Middle frontal gyrus (tissue), 1 donor: ENCODE data around the gene NOXO1.
"Not testable (repeated sequence)": the region's sequence is repeated elsewhere in the genome, so short reads cannot be mapped to it uniquely, and the experiment has no call there.

ENCODE experiments used
- DNase-seq: peaks from one replicate; pipeline ENCODE4 v3.0.0-alpha.2; 2015; ENCODE audit warnings: low spot score; ENCODE audit errors: extremely low spot score

NOXO1 gene

GRCh38 chr16:1963806-1964505 is 17.3 kb downstream of the NOXO1 start:
- no peak for DNase-seq

DNA sequence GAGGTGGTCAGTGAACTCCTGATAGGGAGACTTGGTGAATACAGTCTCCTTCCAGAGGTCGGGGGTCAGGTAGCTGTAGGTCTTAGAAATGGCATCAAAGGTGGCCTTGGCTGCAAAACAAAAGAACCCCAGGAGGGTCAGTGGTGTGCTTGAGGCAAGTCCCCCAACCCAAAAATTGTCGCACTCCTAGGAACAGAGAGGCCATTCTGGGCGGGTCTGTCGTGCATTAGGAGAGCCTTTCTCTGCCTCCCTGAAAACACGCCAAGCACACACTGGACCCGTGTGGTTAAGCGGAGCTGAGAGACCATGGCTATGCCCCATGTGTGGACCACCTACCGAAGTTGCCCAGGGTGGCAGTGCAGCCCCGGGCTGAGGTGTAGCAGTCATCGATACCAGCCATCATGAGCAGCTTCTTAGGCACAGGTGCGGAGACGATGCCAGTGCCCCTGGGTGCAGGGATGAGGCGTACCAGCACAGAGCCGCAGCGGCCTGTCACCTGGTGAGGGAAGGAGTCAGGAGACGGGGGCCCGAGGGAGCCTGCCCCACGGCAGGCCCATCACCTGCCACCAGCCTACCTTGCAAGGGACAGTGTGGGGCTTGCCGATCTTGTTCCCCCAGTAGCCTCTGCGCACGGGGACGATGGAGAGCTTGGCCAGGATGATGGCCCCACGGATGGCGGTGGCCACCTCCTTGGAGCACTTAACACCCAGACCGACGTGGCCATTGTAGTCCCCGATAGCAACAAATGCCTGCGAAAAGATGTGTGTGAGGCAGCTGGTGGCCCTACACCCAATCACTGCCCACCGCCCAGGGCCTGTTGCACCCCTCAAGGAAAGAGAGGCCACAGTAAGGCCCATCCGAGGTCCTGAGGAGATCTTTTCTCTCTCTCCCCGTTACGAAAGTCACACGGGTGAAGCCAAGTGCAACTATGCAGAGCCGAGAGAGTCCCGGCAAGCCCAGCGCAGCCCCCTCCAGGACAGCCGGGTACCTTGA is 18.8 kb downstream of the NOXO1 start:
- not testable (repeated sequence) for DNase-seq

GRCh38 chr16:1961651-1962067 is 19.6 kb downstream of the NOXO1 start:
- no peak for DNase-seq

DNA sequence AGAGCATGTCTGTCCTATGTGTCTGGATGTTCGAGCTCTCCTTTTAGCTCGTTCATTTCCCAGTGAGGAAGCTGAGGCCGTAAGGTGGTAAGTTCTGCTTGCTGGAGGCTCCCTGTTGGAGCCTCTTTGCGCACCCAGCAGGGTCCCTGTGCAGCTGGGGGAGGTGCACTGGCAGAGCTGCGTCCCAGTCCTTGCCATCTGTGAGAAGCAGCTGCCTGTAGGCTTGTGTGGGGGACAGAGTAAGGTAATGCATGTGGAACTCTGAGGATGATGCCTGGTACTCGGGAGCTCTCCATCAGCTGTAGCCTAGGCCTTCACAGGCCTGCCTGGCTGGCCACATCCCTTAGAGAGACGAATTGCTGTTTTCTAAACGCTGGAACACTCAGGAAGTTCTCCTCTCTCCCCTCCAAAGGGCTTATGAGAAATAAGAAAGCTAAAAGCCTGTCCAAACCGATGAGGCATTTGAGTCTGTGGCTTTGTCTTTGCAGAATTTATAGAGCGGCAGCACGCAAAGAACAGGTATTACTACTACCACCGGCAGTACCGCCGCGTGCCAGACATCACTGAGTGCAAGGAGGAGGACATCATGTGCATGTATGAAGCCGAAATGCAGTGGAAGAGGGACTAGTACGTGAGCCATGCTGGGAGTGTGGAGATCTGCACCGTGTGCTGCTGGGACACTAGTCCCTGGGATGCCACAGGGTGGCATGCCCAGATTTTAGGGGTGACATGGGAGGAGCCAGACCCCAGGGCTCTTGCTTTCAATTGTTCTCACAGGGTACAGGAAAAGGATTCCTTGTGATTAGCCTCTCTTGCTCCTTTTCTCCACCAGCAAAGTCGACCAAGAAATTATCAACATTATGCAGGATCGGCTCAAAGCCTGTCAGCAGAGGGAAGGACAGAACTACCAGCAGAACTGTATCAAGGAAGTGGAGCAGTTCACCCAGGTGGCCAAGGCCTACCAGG is 20.3 kb downstream of the NOXO1 start:
- no peak for DNase-seq

- peak; percentile 87 for DNase-seq
These were observed 21.8 kb downstream of the NOXO1 start, which contains the start of gene NDUFB10 for GRCh38 chr16:1959269-1960039. NDUFB10 (plus strand) TSS chr16:1959538; CDS start chr16:1959625, 87 bp downstream.

- DNase-seq = no peak
These were observed 22.5 kb downstream of the NOXO1 start for GRCh38 chr16:1958715-1959268.

GRCh38 chr16:1958143-1958491 is 23.2 kb downstream of the NOXO1 start:
- not testable (repeated sequence) for DNase-seq

DNA sequence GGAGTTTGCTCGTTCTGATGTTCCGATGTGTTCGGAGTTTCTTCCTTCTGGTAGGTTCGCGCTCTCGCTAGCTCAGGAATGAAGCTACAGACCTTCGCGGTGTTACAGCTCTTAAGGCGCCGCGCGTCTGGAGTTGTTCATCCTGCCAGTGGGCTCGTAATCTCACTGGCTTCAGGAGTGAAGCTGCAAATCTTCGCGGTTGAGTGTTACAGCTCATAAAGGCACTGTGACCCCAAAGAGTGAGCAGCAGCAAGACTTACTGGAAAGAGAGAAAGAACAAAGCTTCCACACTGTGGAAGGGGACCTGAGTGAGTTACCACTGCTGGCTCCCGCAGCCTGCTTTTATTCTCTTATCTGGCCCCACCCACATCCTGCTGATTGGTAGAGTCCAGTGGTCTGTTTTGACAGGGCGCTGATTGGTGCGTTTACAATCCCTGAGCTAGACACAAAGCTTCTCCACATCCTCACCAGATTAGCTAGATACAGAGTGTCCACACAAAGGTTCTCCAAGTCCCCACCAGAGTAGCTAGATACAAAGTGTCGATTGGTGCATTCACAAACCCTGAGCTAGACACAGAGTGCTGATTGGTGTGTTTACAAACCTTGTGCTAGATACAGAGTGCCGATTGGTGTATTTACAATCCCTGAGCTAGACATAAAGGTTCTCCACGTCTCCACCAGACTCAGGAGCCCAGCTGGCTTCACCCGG is 23.7 kb downstream of the NOXO1 start:
- not testable (repeated sequence) for DNase-seq

- DNase-seq = no peak
These were observed 27.5 kb downstream of the NOXO1 start for GRCh38 chr16:1953734-1954133.

- no peak for DNase-seq
These were observed 30.7 kb downstream of the NOXO1 start for GRCh38 chr16:1950559-1950958.

DNA sequence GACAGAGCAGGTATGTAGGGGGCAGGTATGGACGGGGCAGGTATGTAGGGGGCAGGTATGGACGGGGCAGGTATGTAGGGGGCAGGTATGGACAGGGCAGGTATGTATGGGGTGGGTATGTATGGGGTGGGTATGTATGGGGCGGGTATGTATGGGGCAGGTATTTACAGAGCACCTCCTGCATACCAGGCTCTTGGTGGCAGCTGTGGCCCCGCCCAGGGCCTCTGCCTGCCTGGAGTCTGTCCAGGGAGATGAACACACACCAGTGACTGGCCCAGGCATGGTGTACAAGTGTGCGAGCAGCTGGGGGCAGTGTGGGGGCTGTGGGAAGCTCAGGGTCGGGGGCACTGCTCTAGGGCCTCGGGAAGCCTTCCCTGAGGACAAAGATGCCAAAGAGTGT is 31.2 kb downstream of the NOXO1 start:
- no peak for DNase-seq

- no peak for DNase-seq
These were observed 31.8 kb downstream of the NOXO1 start for GRCh38 chr16:1949507-1949906.

- no peak for DNase-seq
These were observed 33.9 kb downstream of the NOXO1 start for GRCh38 chr16:1947369-1947670.

- DNase-seq = no peak
These were observed 34.5 kb downstream of the NOXO1 start for GRCh38 chr16:1946495-1947368.

DNA sequence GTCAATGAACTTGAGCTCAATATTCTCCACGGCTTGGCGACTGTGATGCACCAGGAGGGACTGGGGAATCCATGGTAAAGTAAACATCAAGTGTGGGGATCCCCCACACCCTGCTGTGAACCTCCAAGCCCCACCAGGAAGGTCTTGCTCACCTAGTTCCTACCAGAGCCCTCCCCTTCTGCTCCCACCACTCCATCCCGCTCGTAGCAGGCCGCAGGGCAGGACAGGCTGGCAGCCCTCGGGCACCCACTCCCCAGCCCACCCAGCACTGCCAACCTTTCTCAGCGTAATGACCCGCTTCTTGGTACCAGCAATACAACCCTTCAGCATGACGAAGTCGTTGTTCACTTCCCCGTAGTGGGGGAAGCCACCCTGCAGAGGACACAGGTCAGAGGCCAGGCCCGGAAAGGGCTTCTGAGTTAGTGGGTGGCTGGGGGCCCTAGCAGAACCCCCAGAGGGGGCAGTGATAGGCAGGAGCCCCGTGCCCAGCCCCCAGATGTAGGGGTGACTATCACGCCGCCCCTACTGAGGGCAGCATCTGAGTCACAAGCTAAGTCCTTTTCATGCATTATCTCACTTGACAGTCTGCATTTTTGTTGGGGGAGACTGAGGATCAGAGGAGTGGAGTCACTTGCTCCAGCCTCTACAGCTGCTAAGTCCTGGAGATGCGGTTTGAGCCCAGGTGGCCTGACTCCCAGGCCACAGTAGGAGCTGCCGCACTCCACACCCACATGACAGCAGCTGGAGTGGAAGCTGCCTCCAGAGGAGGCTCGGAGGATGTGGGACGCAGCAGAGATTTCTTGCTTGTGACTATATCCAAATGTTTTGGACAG is 35.5 kb downstream of the NOXO1 start:
- DNase-seq = no peak

GRCh38 chr16:1944612-1945199 is 36.6 kb downstream of the NOXO1 start:
- DNase-seq = no peak
